HEK293 (cell line): ENCODE data around the gene P2RY2.

ENCODE experiments used
- CTCF ChIA-PET: fragments of 350-600 bp; formaldehyde crosslinking; extraction: SDS; loops from one replicate; lab custom pipeline; 2021; ENCODE audit warnings: antibody characterized with exemption; lab: Yijun Ruan, JAX
- POLR2A ChIA-PET: fragments of 300-600 bp; formaldehyde crosslinking; extraction: SDS; loops from one replicate; lab custom pipeline; 2020; ENCODE audit warnings: antibody characterized with exemption, inconsistent platforms; lab: Yijun Ruan, JAX
- H3K27ac ChIP-seq: fragments of 200-500 bp; sonication (Bioruptor generic); 2 replicates; pipeline ENCODE4 v1.5.1; 2014; ENCODE audit warnings: low read depth, low read length, control low read depth, inconsistent platforms; ENCODE audit errors: extremely low read depth
- H3K36me3 ChIP-seq, 2 experiments: fragments of 200-500 bp in 1 of 2; sonication (Bioruptor generic) in 1 of 2; 1 replicate in 1 of 2; 2 replicates in 1 of 2; pipeline ENCODE4 v1.5.1; 2014 to 2017; ENCODE audit warnings: inconsistent platforms in 2 of 2, low read length in 2 of 2; ENCODE audit not compliant: control insufficient read depth in 2 of 2, insufficient read depth in 1 of 2
- H3K4me1 ChIP-seq: fragments of 200-500 bp; sonication (Bioruptor generic); 2 replicates; pipeline ENCODE4 v1.5.1; 2014; ENCODE audit warnings: mild to moderate bottlenecking, low read length, inconsistent platforms; ENCODE audit not compliant: control insufficient read depth, insufficient read depth
- H3K4me3 ChIP-seq: 2 replicates; pipeline ENCODE4 v1.5.1; 2011; ENCODE audit warnings: low read depth, mild to moderate bottlenecking, control low read depth, low read length, moderate library complexity
- H3K9me3 ChIP-seq: fragments of 200-500 bp; sonication (Bioruptor generic); 2 replicates; pipeline ENCODE4 v1.5.1; 2014; ENCODE audit warnings: low read depth, low read length, inconsistent platforms; ENCODE audit not compliant: control insufficient read depth, insufficient read depth
- CTCF ChIP-seq: fragments of 450-650 bp; formaldehyde crosslinking; IDR thresholded peaks from 2 replicates; pipeline ENCODE4 v1.5.1; 2016; ENCODE audit warnings: missing biosample characterization, missing genetic modification characterization
- KLF10 ChIP-seq: fragments of 450-650 bp; IDR thresholded peaks from 2 replicates; pipeline ENCODE4 v1.5.1; 2018; ENCODE audit warnings: missing biosample characterization, mild to moderate bottlenecking, missing genetic modification characterization
- KLF17 ChIP-seq: fragments of 450-650 bp; formaldehyde crosslinking; IDR thresholded peaks from 2 replicates; pipeline ENCODE4 v1.5.1; 2016; ENCODE audit warnings: missing biosample characterization, missing genetic modification characterization
- KLF9 ChIP-seq: fragments of 450-650 bp; formaldehyde crosslinking; IDR thresholded peaks from 2 replicates; pipeline ENCODE4 v1.5.1; 2016; ENCODE audit warnings: missing biosample characterization, missing genetic modification characterization, low read depth
- SCRT2 ChIP-seq: fragments of 450-650 bp; formaldehyde crosslinking; IDR thresholded peaks from 2 replicates; pipeline ENCODE4 v1.5.1; 2016; ENCODE audit warnings: missing biosample characterization, missing genetic modification characterization
- SP2 ChIP-seq: fragments of 450-650 bp; formaldehyde crosslinking; IDR thresholded peaks from 2 replicates; pipeline ENCODE4 v1.5.1; 2016; ENCODE audit warnings: missing biosample characterization, missing genetic modification characterization
- YY1 ChIP-seq: fragments of 450-650 bp; formaldehyde crosslinking; IDR thresholded peaks from 2 replicates; pipeline ENCODE4 v1.5.1; 2018; ENCODE audit warnings: missing biosample characterization, missing genetic modification characterization
- ZBTB48 ChIP-seq: fragments of 450-650 bp; formaldehyde crosslinking; IDR thresholded peaks from 2 replicates; pipeline ENCODE4 v1.5.1; 2016; ENCODE audit warnings: missing biosample characterization, missing genetic modification characterization
- ZBTB49 ChIP-seq: fragments of 450-650 bp; formaldehyde crosslinking; IDR thresholded peaks from 2 replicates; pipeline ENCODE4 v1.5.1; 2016; ENCODE audit warnings: missing biosample characterization, missing genetic modification characterization, low read depth
- ZFP37 ChIP-seq: fragments of 450-650 bp; formaldehyde crosslinking; IDR thresholded peaks from 2 replicates; pipeline ENCODE4 v1.5.1; 2016; ENCODE audit warnings: missing biosample characterization, missing genetic modification characterization
- ZNF2 ChIP-seq: fragments of 450-650 bp; formaldehyde crosslinking; IDR thresholded peaks from 2 replicates; pipeline ENCODE4 v1.5.1; 2016; ENCODE audit warnings: missing biosample characterization, missing genetic modification characterization
- ZNF274 ChIP-seq, 2 experiments: fragments of 200-500 bp in 1 of 2; fragments of 450-650 bp in 1 of 2; sonication (Bioruptor generic) in 1 of 2; formaldehyde crosslinking in 1 of 2; IDR thresholded peaks; 2 replicates each; pipeline versions ENCODE4 v1.5.1 to v1.6.1; 2014 to 2016; ENCODE audit warnings: borderline replicate concordance in 1 of 2, inconsistent platforms in 1 of 2, low read length in 1 of 2, missing biosample characterization in 1 of 2, missing genetic modification characterization in 1 of 2
- ZNF280D ChIP-seq: fragments of 450-650 bp; formaldehyde crosslinking; IDR thresholded peaks from 2 replicates; pipeline ENCODE4 v1.5.1; 2016; ENCODE audit warnings: missing biosample characterization, missing genetic modification characterization
- ZNF37A ChIP-seq: fragments of 450-650 bp; IDR thresholded peaks from 2 replicates; pipeline ENCODE4 v1.5.1; 2018; ENCODE audit warnings: missing biosample characterization, missing genetic modification characterization
- ZNF394 ChIP-seq: fragments of 450-650 bp; formaldehyde crosslinking; IDR thresholded peaks from 2 replicates; pipeline ENCODE4 v1.5.1; 2016; ENCODE audit warnings: missing biosample characterization, missing genetic modification characterization, mild to moderate bottlenecking, moderate library complexity, borderline replicate concordance
- ZNF530 ChIP-seq: fragments of 450-650 bp; formaldehyde crosslinking; IDR thresholded peaks from 2 replicates; pipeline ENCODE4 v1.5.1; 2016; ENCODE audit warnings: low read depth, missing biosample characterization, missing genetic modification characterization
- ZNF580 ChIP-seq: fragments of 450-650 bp; formaldehyde crosslinking; IDR thresholded peaks from 2 replicates; pipeline ENCODE4 v1.5.1; 2016; ENCODE audit warnings: missing biosample characterization, missing genetic modification characterization
- ZNF623 ChIP-seq: fragments of 450-650 bp; formaldehyde crosslinking; IDR thresholded peaks from 2 replicates; pipeline ENCODE4 v1.5.1; 2016; ENCODE audit warnings: missing biosample characterization, missing genetic modification characterization
- ZNF624 ChIP-seq: fragments of 450-650 bp; formaldehyde crosslinking; IDR thresholded peaks from 2 replicates; pipeline ENCODE4 v1.5.1; 2017; ENCODE audit warnings: missing biosample characterization, missing genetic modification characterization
- ZNF629 ChIP-seq: fragments of 450-650 bp; formaldehyde crosslinking; IDR thresholded peaks from 2 replicates; pipeline ENCODE4 v1.5.1; 2017; ENCODE audit warnings: missing biosample characterization, missing genetic modification characterization
- ZNF654 ChIP-seq: fragments of 450-650 bp; formaldehyde crosslinking; IDR thresholded peaks from 2 replicates; pipeline ENCODE4 v1.5.1; 2016; ENCODE audit warnings: low read depth, missing biosample characterization, missing genetic modification characterization
- ZNF692 ChIP-seq: fragments of 450-650 bp; formaldehyde crosslinking; IDR thresholded peaks from 2 replicates; pipeline ENCODE4 v1.5.1; 2016; ENCODE audit warnings: missing biosample characterization, missing genetic modification characterization
- ZNF837 ChIP-seq: fragments of 450-650 bp; formaldehyde crosslinking; IDR thresholded peaks from 2 replicates; pipeline ENCODE4 v1.5.1; 2016; ENCODE audit warnings: missing biosample characterization, missing genetic modification characterization
- ZSCAN30 ChIP-seq: fragments of 450-650 bp; IDR thresholded peaks from 2 replicates; pipeline ENCODE4 v1.5.1; 2018; ENCODE audit warnings: missing biosample characterization, mild to moderate bottlenecking, missing genetic modification characterization, moderate library complexity

Gene P2RY2

GRCh38 chr11:73177778-73178539, 40.1 kb upstream of the P2RY2 start:
- POLR2A ChIA-PET, result no interaction called here
- H3K27ac ChIP-seq, result no peak overlapping the region
- TF ChIP-seq ZNF2 (tag by site-specific recombination) (peak; percentile 73; the same call in 1 of the 2 replicates), ZNF654 (peak; percentile 78), KLF17 (tag by site-specific recombination) (no peak), KLF9 (tag by site-specific recombination) (no peak), CTCF (tag by site-specific recombination) (peak; percentile 64), ZBTB48 (tag by site-specific recombination) (0 out of 2 replicates have a peak, but pooled peaks have one; percentile 20), ZNF37A (tag by site-specific recombination) (no peak)

GRCh38 chr11:73178681-73179080, 39.4 kb upstream of the P2RY2 start:
- CTCF ChIA-PET, result interaction anchor here (0.7 to 5.6 kb wide), 19 partner anchors 8 to 494 kb away, joined by 3 to 50 read pairs (median 7); partner anchors contain the start of gene FCHSD2

More at GRCh38 chr11:73177778-73178539, 40.1 kb upstream of the P2RY2 start:
- Histone ChIP-seq H3K36me3 (no peaks in the 10 kb centered on the region), H3K4me3 (no peak overlapping the region), H3K9me3 (no peaks in the 10 kb centered on the region), H3K4me1 (no peaks in the 10 kb centered on the region)
- CTCF ChIA-PET, result interaction anchor here (0.5 to 5.6 kb wide), 36 partner anchors 9 to 584 kb away, joined by 3 to 50 read pairs (median 4); partner anchors contain the start of gene FCHSD2

More at GRCh38 chr11:73178681-73179080, 39.4 kb upstream of the P2RY2 start:
- Histone ChIP-seq H3K4me3 (no peak overlapping the region), H3K36me3 (no peaks in the 10 kb centered on the region), H3K9me3 (no peaks in the 10 kb centered on the region), H3K4me1 (no peaks in the 10 kb centered on the region), H3K27ac (no peak overlapping the region)
- TF ChIP-seq KLF10 (tag by site-specific recombination) (no peak), KLF9 (tag by site-specific recombination) (no peak), ZNF623 (tag by site-specific recombination) (no peak), ZNF280D (tag by site-specific recombination) (no peak), ZSCAN30 (no peak), YY1 (tag by site-specific recombination) (no peak), SP2 (tag by site-specific recombination) (no peak), ZFP37 (tag by site-specific recombination) (no peak), ZNF692 (tag by site-specific recombination) (no peak), ZNF629 (tag by site-specific recombination) (no peak), ZNF837 (tag by site-specific recombination) (no peak), ZNF530 (no peak), ZNF624 (no peak), SCRT2 (tag by site-specific recombination) (no peak), ZNF394 (no peak), ZBTB49 (no peak), ZNF274 (IDR thresholded peaks at IDR 0.05; ENCODE audit: low read length) (no peak), ZNF274 (tag by site-specific recombination; IDR thresholded peaks at IDR 0.05; ENCODE audit: borderline replicate concordance) (no peak), ZNF580 (tag by site-specific recombination) (no peak)
- POLR2A ChIA-PET, result no interaction called here
